Muscle layer of colon (tissue), 2 donors: ENCODE data around the gene KCNJ10.

Source experiments
- H3K27ac ChIP-seq: one replicate; pipeline ENCODE4 v1.7.0; 2013; ENCODE audit warnings: low read depth, mild to moderate bottlenecking, low read length, moderate library complexity
- H3K27me3 ChIP-seq, 2 donors: one replicate each; pipeline ENCODE4 v1.7.0; 2013; ENCODE audit warnings: low read length in 2 of 2, mild to moderate bottlenecking in 2 of 2; ENCODE audit not compliant: insufficient read depth in 2 of 2, control insufficient read depth in 1 of 2
- H3K36me3 ChIP-seq: one replicate; pipeline ENCODE4 v1.7.0; 2013; ENCODE audit warnings: mild to moderate bottlenecking, low read length; ENCODE audit not compliant: insufficient read depth
- H3K4me1 ChIP-seq: one replicate; pipeline ENCODE4 v1.7.0; 2013; ENCODE audit warnings: mild to moderate bottlenecking, low read length; ENCODE audit not compliant: insufficient read depth
- H3K4me3 ChIP-seq, 2 donors: one replicate each; pipeline ENCODE4 v1.7.0; 2013; ENCODE audit warnings: low read length in 2 of 2, low read depth in 1 of 2, mild to moderate bottlenecking in 1 of 2, moderate library complexity in 1 of 2
- H3K9ac ChIP-seq: one replicate; pipeline ENCODE4 v1.7.0; 2013; ENCODE audit warnings: low read length
- H3K9me3 ChIP-seq: one replicate; pipeline ENCODE4 v1.7.0; 2013; ENCODE audit warnings: mild to moderate bottlenecking, low read length
- donor health status: abdominal sarcoma.
- donor health status: Adenocarcinoma of cecum.

KCNJ10 gene

DNA sequence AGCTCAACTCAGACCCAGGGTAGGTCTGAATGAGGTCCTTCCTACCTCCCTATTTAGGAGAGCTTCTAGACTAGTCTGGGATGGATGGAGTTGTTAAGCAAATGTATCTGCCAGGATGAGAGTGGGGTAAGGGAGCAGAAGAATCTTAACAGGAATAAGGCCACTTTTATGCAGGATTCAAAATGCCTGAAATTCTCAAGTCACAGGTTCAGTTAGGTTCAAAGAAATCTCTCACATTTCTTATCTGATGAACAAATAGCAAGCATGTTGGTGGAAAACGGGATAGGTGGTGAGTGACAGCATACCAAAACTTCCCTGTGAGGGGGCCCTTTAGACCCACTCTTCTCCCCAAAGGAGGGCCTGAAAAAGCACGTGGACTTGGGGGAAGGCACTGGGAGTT is 118.9 kb downstream of the KCNJ10 start:
- Histone ChIP-seq H3K27me3 (no peaks in the 10 kb centered on the region), H3K9me3 (no peaks in the 10 kb centered on the region), H3K36me3 (no peaks in the 10 kb centered on the region), H3K4me3 (no peak overlapping the region), H3K4me1 (peaks cover 9% of the 10 kb centered on the region), H3K27ac (no peak overlapping the region), H3K9ac (no peak overlapping the region)

DNA sequence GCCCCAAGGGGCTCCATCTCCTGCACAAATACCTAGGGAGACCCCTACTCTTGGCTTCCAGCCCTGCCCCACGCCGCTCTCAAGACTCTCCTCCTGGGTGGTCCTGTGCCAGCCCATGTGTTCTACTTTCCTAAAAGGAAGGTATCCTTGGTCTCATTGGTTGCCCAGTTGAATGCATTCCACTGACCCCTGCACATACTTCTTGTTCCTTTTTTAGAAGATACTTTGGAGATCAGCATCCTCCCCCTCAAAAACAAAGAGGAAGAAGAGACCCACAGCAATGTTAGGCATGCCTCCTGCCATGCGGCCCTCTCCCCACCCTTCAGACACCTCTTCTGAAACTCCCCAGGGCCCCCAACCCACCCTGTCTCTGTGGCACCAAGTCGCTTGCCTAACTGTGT is 120.0 kb downstream of the KCNJ10 start:
- Histone ChIP-seq H3K4me1 (peaks cover 13% of the 10 kb centered on the region), H3K9ac (no peak overlapping the region), H3K27me3 (no peaks in the 10 kb centered on the region), H3K9me3 (no peaks in the 10 kb centered on the region), H3K36me3 (no peaks in the 10 kb centered on the region), H3K27ac (no peak overlapping the region), H3K4me3 (no peak overlapping the region)

DNA sequence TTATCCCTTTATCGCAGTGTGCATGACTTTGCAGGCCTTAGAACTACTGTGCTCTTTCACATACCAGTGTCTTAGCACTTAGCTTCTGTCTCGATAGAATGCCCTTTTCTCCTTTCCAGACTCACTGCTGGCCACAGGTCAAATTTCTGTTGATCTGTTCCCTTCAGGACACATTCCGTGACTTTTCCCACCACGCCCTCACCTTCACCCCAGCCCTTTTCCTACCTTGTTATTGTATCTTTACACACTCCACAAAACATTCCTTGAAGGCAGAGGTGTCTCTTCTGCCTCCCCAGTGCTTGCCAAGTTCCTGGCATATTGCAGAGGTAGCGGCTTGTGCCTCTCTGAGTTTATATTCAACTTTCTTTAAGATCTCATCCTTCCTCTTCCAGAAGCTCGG is 120.8 kb downstream of the KCNJ10 start:
- no peaks in the 10 kb centered on the region for H3K36me3 ChIP-seq
- H3K9me3 ChIP-seq: no peaks in the 10 kb centered on the region
- no peak overlapping the region for H3K9ac ChIP-seq
- no peak overlapping the region for H3K27ac ChIP-seq
- no peak overlapping the region for H3K4me3 ChIP-seq
- H3K4me1 ChIP-seq: peaks cover 16% of the 10 kb centered on the region
- no peaks in the 10 kb centered on the region for H3K27me3 ChIP-seq
